Heart right ventricle (tissue), 16 donors: ENCODE data around the gene OR4C6. TPM values are rescaled to one million over a fixed set of nuclear protein-coding genes. Genes with fewer than 3 reads are reported as not detected.

ENCODE experiments used
- ATAC-seq, 8 donors: fragments of 200-7000 bp; cut with Tn5 transposase; one replicate each; pipeline ENCODE4 v1.9.1; 2020; ENCODE audit warnings: mild to moderate bottlenecking in 8 of 8, moderate library complexity in 8 of 8, moderate number of reproducible peaks in 1 of 8
- DNase-seq, 2 donors: peaks; one replicate each; pipeline ENCODE4 v3.0.0-alpha.2; 2020
- H3K27ac ChIP-seq, 10 donors: fragments of 200-600 bp; sonication (generic) in 2 of 10; one replicate each; pipeline versions ENCODE4 v1.5.0 to v1.8.0; 2020 to 2022; ENCODE audit warnings: mild to moderate bottlenecking in 3 of 10
- H3K27me3 ChIP-seq, 7 donors: fragments of 200-600 bp; one replicate each; pipeline ENCODE4 v1.8.0; 2021 to 2022; ENCODE audit warnings: mild to moderate bottlenecking in 2 of 7
- H3K36me3 ChIP-seq, 9 donors: fragments of 200-600 bp; sonication (generic) in 1 of 9; one replicate each; pipeline versions ENCODE4 v1.5.0 to v1.8.0; 2020 to 2022; ENCODE audit warnings: mild to moderate bottlenecking in 2 of 9
- H3K4me1 ChIP-seq, 9 donors: fragments of 200-600 bp; sonication (generic) in 1 of 9; one replicate each; pipeline versions ENCODE4 v1.5.0 to v1.8.0; 2020 to 2022; ENCODE audit warnings: mild to moderate bottlenecking in 4 of 9
- H3K4me3 ChIP-seq, 10 donors: fragments of 200-600 bp; sonication (generic) in 2 of 10; one replicate each; pipeline versions ENCODE4 v1.5.0 to v1.8.0; 2020 to 2022; ENCODE audit warnings: mild to moderate bottlenecking in 7 of 10, moderate library complexity in 2 of 10
- H3K9me3 ChIP-seq, 11 donors: fragments of 200-600 bp in 10 of 11; sonication (generic) in 2 of 11; one replicate each; pipeline versions ENCODE4 v1.5.0 to v1.8.0; 2013 to 2022; ENCODE audit warnings: mild to moderate bottlenecking in 2 of 11, control low read depth in 1 of 11, moderate library complexity in 1 of 11
- WGBS, 2 donors: extraction: QIAGEN DNeasy Blood & Tissue Kit; methylation state at CpG; one replicate each; pipeline ENCODE4 v1.1.7; 2013; ENCODE audit warnings: inconsistent platforms in 1 of 2; 5-methylcytosine and 5-hydroxymethylcytosine counted together
- intact Hi-C, 10 donors: fragments of 100-400 bp; cut with DNase I; formaldehyde crosslinking; loops; one replicate each; pipeline versions ENCODE4 v1.11.1 to v1.14.2; 2022
- polyA plus RNA-seq, 2 donors: library from polyadenylated mRNA; stranded (reverse); fragments of 200-250 nt; gene quantifications; one replicate each; pipeline ENCODE4 v1.2.3, GENCODE V29; 2013
- total RNA-seq, 10 donors: library from RNA; stranded (reverse); fragmentation: NEBNext Ultra II Directional in 3 of 10; extraction: Animal tissue kit (Norgen Biotek cat#: 25700) in 3 of 10; gene quantifications; one replicate each; pipeline versions ENCODE4 v1.2.1 to v1.2.4, GENCODE V29; 2021 to 2023
- TF ChIP-seq, protein P1 (sequence below), 9 donors: fragments of 200-600 bp; sonication (generic) in 2 of 9; IDR thresholded peaks; one replicate each; pipeline versions ENCODE4 v1.5.0 to v1.8.0; 2021 to 2022; ENCODE audit warnings: antibody characterized with exemption in 9 of 9, mild to moderate bottlenecking in 5 of 9, moderate library complexity in 1 of 9
- donor health status: Arrhythmogenic right ventricular cardiomyopathy.
- donor health status: ischemic (EF 13 %, LVEDD 7.1; RV severe dilation, severe dysfunction).
- donor health status: healthy with polysubstance abuse.
- donor health status: DM: no; HTN: yes; CAD: no.
- donor health status: DM: no; HTN: no; CAD: no.
- donor health status: ischemic (EF 25% LVEDD 6.9; RV normal size, moderate dysfunction).
- donor health status: ischemic (EF 25% LVEDD 5.7; RV mildly dilated, moderate dysfunction).
- donor health status: healthy.
- donor health status: DM: yes; HTN: yes; CAD: no.
- donor health status: Ischemic cardiomyopathy.
- donor health status: ischemic (EF 35%, LVEDD 5.7; RV mildly dilated, moderate dysfunction).
- donor health status: nonischemic (EF 11% LVEDD 7.7; RV severe dilation, severe dysfunction).
- donor health status: DM: yes; HTN: yes; CAD: no.
- donor health status: PGD.
- donor health status: ischemic (EF 29% LVEDD 5.4; RV normal size, mild dysfunction).
- donor health status: nonischemic (EF 23%, LVEDD 6.1; RV moderate dilation, normal function).

Gene OR4C6
- total and polyA plus RNA-seq, 12 donors, result not detected

DNA sequence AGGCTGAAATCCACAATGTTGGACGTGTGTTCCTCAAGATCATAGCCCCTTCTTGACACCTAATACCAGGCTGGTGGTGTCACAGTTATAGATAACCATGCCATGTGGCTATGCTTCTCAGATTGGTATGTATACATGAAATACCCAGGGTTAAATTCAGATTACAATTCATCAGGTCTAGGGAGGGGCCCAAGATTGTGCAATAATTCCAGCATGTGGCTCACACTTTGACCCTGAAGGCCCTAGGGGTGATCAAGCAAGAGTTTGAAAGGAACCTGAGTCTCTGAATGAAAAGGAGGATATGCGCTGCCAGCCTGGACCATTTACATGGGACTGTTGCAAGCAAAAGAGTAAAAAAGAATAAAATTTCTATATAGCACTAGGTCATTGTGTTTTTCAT lies 7.4 kb downstream of the OR4C6 start:
- Histone ChIP-seq H3K9me3 (peaks cover 0 to 18% (median 0%) of the 10 kb centered on the region in 11 donors), H3K27ac (no peak overlapping the region), H3K4me3 (no peak overlapping the region), H3K27me3 (no peaks in the 10 kb centered on the region), H3K4me1 (no peaks in the 10 kb centered on the region), H3K36me3 (no peaks in the 10 kb centered on the region)
- WGBS, 2 donors, result 36 to 39% methylated on average over 2 of the region's 2 CpGs
- TF ChIP-seq, protein P1, sequence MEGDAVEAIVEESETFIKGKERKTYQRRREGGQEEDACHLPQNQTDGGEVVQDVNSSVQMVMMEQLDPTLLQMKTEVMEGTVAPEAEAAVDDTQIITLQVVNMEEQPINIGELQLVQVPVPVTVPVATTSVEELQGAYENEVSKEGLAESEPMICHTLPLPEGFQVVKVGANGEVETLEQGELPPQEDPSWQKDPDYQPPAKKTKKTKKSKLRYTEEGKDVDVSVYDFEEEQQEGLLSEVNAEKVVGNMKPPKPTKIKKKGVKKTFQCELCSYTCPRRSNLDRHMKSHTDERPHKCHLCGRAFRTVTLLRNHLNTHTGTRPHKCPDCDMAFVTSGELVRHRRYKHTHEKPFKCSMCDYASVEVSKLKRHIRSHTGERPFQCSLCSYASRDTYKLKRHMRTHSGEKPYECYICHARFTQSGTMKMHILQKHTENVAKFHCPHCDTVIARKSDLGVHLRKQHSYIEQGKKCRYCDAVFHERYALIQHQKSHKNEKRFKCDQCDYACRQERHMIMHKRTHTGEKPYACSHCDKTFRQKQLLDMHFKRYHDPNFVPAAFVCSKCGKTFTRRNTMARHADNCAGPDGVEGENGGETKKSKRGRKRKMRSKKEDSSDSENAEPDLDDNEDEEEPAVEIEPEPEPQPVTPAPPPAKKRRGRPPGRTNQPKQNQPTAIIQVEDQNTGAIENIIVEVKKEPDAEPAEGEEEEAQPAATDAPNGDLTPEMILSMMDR (IDR thresholded peaks at IDR 0.05), result no peak
- DNase-seq (no peak), ATAC-seq (no peak)
- intact Hi-C loops, result loop anchor here in 1 of 10 donors (10.0 kb wide), 1 partner anchor 65 kb away; the partner anchor contains the start of gene OR4C11

DNA sequence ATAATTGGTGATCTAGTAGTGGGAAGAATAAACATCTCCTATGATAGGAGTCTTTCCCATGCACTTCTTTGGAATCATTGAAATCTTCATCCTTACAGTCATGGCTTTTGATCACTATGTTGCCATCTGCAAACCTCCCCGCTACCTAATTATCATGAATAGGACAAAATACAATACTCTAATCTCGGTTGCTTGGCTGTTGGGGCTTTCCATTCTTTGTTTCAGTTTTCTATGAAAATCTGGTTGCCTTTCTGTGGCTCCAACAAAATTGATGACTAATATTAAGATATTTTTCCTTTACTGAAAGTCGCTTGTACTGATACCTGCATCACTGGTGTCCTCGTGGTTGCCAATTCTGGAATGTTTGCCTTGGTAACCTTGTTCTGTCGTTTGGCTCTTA lies 11.9 kb downstream of the OR4C6 start:
- no peak for ATAC-seq
- intact Hi-C loops, result loop anchor here in 1 of 10 donors (10.0 kb wide), 1 partner anchor 61 kb away; no protein-coding TSS in a partner anchor
- Histone ChIP-seq H3K9me3 (no peaks in the 10 kb centered on the region), H3K36me3 (no peaks in the 10 kb centered on the region), H3K4me1 (no peaks in the 10 kb centered on the region), H3K27ac (no peak overlapping the region), H3K4me3 (no peak overlapping the region), H3K27me3 (no peaks in the 10 kb centered on the region)
- DNase-seq, result no peak
- TF ChIP-seq, protein P1 (IDR thresholded peaks at IDR 0.05), result no peak
- WGBS, 2 donors, result 47 to 49% methylated on average over 5 of the region's 5 CpGs

DNA sequence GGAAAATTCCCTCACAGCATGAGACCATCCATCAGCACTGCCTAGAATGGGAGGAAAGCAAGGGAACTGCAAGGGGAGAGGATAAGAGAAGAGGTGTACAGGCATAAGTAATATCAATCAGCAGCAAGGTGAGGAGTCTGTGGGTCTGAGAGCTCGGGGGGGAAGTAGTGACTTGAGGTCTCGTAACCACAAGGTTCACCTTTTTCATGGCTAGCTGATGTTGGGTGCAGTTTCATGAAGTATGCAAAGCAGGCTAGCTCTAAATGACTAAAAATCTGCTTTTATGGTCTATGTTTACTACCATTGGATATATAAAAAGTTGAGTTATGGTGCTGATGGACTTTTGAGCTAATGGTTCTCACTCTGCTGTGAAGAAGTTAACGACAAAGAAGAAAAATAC lies 35.8 kb downstream of the OR4C6 start:
- TF ChIP-seq, protein P1 (IDR thresholded peaks at IDR 0.05), result no peak
- H3K4me1 ChIP-seq, result no peaks in the 10 kb centered on the region
- DNase-seq (no peak), ATAC-seq (no peak)
- H3K27me3 ChIP-seq, result no peaks in the 10 kb centered on the region
- no peak overlapping the region for H3K27ac ChIP-seq
- H3K9me3 ChIP-seq, result peaks cover 0 to 48% (median 3%) of the 10 kb centered on the region in 11 donors
- H3K36me3 ChIP-seq, result no peaks in the 10 kb centered on the region
- 73 to 74% methylated on average over 3 of the region's 3 CpGs for WGBS, 2 donors
- intact Hi-C loops, result no loop called here
- H3K4me3 ChIP-seq, result no peak overlapping the region

DNA sequence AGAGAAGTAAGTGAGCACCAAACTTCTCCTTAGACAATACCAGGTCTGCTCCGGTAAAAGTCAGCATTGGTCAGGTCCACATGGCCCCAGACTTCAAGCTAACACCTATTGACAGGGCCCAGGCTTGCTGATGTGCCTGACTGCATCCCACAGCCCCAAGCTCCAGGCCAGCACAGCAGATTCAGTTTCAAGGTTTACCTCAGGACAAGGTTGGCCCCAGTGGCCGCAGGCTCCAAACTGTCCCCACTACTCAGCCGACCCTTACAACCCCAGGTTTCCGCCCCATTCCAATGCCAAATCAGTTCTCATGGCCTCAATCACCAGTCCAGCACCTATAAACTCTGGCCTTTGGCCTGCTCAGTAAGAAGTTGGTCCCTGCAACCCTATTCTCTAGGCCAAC lies 39.4 kb downstream of the OR4C6 start:
- no peak overlapping the region for H3K4me3 ChIP-seq
- TF ChIP-seq, protein P1 (IDR thresholded peaks at IDR 0.05), result no peak
- no peaks in the 10 kb centered on the region for H3K27me3 ChIP-seq
- H3K27ac ChIP-seq, result no peak overlapping the region
- 73 to 74% methylated on average over 4 of the region's 4 CpGs for WGBS, 2 donors
- H3K36me3 ChIP-seq, result no peaks in the 10 kb centered on the region
- no peak for ATAC-seq
- H3K9me3 ChIP-seq, result peaks cover 0 to 59% (median 11%) of the 10 kb centered on the region in 11 donors
- intact Hi-C loops, result no loop called here
- no peaks in the 10 kb centered on the region for H3K4me1 ChIP-seq
- no peak for DNase-seq
